Measurements from ENCODE around the gene ZNF362.

The ZNF362 gene

DNA sequence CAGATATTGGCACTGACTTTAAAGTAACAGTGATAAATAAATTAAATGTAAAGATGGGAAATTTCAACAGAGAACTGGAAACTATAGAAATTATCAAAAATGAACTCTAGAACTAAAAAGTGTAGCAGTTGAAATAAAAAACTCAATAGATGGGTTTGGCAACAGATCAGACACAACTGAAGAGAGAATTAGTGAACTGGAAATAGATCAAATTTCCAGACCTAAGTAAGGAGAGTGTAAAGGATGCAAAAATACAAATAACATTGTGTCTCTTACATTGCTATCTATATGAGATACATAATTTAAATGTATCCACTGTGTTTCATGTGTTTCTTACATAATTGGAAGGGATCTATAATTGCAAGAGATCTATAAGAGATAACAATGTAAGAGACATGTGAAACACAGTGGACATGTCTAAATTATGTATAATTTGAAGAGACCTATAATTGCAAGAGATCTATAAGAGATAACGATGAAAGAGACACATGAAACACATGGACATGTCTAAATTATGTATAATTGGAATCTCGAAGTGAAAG, 32.1 kb upstream of the ZNF362 start:
- H3K4me3 ChIP-seq (ENCODE audit: control insufficient read depth, low read depth, low read length) = no peak overlapping the region
- DNase-seq (ENCODE audit: low read depth) = no peak
- TF ChIP-seq, protein P1, sequence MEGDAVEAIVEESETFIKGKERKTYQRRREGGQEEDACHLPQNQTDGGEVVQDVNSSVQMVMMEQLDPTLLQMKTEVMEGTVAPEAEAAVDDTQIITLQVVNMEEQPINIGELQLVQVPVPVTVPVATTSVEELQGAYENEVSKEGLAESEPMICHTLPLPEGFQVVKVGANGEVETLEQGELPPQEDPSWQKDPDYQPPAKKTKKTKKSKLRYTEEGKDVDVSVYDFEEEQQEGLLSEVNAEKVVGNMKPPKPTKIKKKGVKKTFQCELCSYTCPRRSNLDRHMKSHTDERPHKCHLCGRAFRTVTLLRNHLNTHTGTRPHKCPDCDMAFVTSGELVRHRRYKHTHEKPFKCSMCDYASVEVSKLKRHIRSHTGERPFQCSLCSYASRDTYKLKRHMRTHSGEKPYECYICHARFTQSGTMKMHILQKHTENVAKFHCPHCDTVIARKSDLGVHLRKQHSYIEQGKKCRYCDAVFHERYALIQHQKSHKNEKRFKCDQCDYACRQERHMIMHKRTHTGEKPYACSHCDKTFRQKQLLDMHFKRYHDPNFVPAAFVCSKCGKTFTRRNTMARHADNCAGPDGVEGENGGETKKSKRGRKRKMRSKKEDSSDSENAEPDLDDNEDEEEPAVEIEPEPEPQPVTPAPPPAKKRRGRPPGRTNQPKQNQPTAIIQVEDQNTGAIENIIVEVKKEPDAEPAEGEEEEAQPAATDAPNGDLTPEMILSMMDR (conservative IDR thresholded peaks at IDR 0.05; ENCODE audit: control insufficient read depth, insufficient read depth, low read depth, low read length) = no peak

DNA sequence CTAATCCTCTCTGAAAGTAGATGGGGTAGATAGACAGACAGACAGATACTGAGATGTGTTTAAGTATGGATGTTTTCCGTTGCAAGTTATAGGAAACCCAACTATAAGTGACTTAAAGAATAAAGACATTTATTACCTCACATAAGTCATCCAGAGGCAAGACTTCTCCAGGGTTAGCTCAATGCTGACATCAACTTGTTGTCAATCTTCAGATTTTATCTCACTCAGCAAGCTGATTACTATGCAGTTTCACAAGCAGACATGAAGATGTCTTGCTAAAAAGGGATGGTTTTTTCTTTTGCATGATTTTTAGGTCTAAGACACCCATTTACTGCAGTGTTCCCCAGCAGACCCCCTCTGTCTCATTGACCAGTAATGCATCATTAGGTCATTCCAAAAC, 30.7 kb upstream of the ZNF362 start:
- TF ChIP-seq, protein P1 (conservative IDR thresholded peaks at IDR 0.05; ENCODE audit: control insufficient read depth, insufficient read depth, low read depth, low read length) = no peak
- no peak for DNase-seq (ENCODE audit: low read depth)
- no peak overlapping the region for H3K4me3 ChIP-seq (ENCODE audit: control insufficient read depth, low read depth, low read length)

DNA sequence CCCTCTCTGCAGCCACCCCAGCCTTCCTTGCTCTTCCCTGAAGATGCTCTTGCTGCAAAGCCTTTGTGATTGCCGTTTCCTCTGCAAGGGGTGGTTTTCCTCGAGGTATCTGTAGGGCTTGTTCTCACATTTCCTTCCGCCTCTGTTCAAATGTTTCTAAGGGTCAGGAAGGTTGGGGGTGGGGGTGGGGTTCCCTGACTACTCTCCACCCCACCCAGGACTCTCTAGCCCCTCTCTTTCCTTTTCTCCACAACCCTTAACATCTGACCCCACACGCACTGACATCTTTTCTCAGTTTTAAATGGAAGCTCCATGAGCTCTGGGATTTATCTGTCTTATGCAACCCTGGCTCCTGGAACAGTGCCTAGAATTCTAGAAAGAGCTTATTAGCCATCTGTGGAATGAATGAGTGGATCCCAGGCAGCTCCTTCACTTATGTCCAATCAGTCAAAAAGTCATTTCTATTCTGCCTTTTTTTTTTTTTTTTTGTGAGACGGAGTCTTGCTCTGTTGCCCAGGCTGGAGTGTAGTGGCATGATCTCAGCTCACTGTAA, 27.3 kb upstream of the ZNF362 start:
- peak; percentile 93 for DNase-seq (ENCODE audit: low read depth)
- H3K4me3 ChIP-seq (ENCODE audit: control insufficient read depth, low read depth, low read length) = no peak overlapping the region
- TF ChIP-seq, protein P1 (conservative IDR thresholded peaks at IDR 0.05; ENCODE audit: control insufficient read depth, insufficient read depth, low read depth, low read length) = no peak

DNA sequence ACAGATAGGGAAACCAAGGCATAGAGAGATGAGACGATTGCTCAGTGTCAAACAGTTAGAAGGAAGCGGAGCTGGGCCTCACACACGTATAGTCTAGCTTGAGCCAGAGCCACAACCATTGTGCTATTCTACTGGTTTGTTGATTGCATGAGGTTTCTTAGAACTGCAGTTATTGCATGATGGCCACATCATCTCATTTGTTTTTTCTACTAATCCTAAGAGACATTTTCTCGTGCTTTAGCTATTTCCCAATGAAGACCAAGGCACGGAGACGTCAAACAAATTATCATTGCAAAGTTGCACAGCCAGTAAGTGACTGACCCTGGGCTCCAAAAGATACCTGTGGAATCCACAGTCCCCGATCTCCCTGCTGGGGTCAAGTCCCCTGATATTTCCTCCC, 25.1 kb upstream of the ZNF362 start:
- no peak overlapping the region for H3K4me3 ChIP-seq (ENCODE audit: control insufficient read depth, low read depth, low read length)
- no peak for DNase-seq (ENCODE audit: low read depth)
- TF ChIP-seq, protein P1 (conservative IDR thresholded peaks at IDR 0.05; ENCODE audit: control insufficient read depth, insufficient read depth, low read depth, low read length) = no peak

DNA sequence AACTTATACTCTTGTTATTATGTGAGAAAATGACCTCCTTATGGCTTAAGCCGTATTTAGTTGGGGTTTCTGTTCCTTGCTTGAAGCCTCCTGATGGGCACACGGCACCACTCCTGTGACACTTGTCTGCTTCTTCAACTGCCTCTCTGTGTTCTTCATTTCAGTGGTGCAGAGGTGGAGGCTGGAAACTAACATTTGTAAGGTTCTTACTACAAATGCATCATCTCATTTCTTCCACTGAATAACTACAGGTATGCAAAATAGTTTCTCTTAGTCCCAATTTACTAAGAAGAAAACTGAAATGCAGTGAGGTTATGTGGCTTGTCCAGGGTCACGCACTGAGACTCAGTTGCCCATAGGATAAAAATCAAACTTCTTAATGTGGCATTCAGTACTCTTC, 23.6 kb upstream of the ZNF362 start:
- no peak overlapping the region for H3K4me3 ChIP-seq (ENCODE audit: control insufficient read depth, low read depth, low read length)
- TF ChIP-seq, protein P1 (conservative IDR thresholded peaks at IDR 0.05; ENCODE audit: control insufficient read depth, insufficient read depth, low read depth, low read length) = no peak
- DNase-seq (ENCODE audit: low read depth) = no peak

DNA sequence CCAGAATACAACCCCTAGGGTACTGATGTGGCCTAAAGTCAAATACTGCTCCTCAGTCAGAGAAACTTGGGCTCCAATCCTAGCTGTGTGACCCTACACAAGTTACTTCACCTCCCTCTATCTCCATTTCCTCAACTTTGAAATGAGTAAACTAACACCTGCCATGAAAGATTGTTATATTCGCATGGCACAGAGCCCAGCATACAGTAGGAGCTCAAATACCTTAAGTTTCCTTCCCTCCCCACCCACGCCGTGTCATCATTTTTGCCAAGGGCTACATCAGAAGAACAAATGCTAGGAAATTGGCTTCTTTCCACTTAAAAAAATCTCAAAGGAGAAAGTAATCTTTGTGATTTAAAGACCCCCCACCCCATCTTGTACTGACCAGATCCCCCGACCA, 22.2 kb upstream of the ZNF362 start:
- no peak overlapping the region for H3K4me3 ChIP-seq (ENCODE audit: control insufficient read depth, low read depth, low read length)
- TF ChIP-seq, protein P1 (conservative IDR thresholded peaks at IDR 0.05; ENCODE audit: control insufficient read depth, insufficient read depth, low read depth, low read length) = no peak
- DNase-seq (ENCODE audit: low read depth) = no peak

DNA sequence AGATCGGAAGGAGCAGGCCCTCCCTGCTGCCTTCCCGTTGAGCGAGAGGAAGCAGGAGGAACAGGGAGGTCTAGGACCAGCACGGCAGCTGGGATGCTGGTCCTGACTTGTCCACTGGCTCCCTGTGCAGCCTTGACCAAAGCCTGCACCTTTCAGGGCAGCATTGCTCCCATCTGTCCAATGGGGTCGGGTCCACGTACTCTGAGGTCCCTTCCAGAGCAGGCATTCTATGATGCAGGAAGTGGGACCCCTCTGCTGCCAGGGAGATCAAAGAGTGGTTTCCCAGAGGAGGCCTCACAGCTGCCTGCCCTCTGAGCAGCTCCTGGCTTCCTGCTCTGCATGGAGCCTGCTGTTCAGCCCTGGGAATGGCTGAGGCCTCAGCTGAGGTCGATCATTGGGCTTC, 21.7 kb upstream of the ZNF362 start:
- TF ChIP-seq, protein P1 (conservative IDR thresholded peaks at IDR 0.05; ENCODE audit: control insufficient read depth, insufficient read depth, low read depth, low read length) = no peak
- DNase-seq (ENCODE audit: low read depth) = no peak
- no peak overlapping the region for H3K4me3 ChIP-seq (ENCODE audit: control insufficient read depth, low read depth, low read length)

Measured in fibroblast of mammary gland (primary cell).